GM18873 (cell line): ENCODE results near the gene FOXJ2.
"Not testable (repeated sequence)": the region's sequence is repeated elsewhere in the genome, so short reads cannot be mapped to it uniquely, and the experiment has no call there.

Source experiments
- ATAC-seq: cut with Tn5 transposase; IDR thresholded peaks from one replicate; pipeline ENCODE4 v1.9.1; 2021; ENCODE audit warnings: mild to moderate bottlenecking, moderate library complexity, moderate number of reproducible peaks; ENCODE audit not compliant: unreplicated experiment, low FRiP score

The FOXJ2 gene

DNA sequence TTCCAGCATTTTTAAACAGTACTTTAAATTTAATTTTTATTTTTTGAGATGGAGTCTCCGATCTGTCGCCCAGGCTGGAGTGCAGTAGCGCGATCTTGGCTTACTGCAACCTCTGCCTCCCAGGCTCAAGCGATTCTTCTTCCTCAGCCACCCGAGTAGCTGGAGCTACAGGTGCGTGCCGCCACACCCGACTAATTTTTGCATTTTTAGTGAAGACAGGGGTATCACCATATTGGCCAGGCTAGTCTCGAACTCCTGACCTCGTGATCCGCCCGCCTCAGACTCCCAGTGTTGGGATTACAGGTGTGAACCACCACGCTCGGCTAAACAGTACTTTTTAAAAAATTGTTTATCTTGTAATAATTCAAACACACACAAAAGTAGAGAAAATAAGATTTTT lies 4.2 kb upstream of the FOXJ2 start:
- no peak for ATAC-seq

DNA sequence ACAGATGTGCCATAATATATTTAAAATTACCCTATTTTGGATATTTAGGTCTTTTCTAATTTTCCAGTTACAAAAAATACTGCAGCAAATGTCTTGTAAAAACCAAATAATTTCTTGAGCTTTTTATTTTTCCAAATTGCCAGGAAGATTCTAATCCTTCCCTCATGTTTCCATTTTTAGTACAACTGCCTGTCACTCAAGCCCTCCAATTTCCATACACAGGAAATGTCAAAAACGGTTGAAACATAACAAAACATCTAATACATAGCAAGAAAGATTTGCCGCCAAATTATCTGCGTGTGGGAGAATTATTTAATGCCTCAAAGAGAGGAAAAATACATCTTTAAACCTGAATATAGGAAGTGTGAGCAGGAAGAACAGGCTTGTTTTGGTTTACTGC lies 2.3 kb upstream of the FOXJ2 start:
- no peak for ATAC-seq

DNA sequence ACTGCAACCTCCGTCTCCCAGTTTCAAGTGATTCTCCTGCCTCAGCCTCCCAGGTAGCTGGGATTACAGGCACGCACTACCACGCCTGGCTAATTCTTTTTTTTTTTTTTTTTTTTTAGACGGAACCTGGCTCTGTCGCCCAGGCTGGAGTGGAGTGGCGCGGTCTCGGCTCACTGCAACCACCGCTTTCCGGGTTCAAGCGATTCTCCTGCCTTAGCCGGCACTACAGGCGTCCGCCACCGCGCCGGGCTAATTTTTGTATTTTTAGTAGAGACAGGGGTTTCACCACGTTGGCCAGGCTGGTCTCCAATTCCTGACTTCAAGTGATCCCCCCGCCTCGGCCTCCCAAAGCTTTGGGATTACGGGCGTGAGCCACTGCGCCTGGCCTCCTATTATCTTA lies 1.5 kb upstream of the FOXJ2 start:
- ATAC-seq, result not testable (repeated sequence)

DNA sequence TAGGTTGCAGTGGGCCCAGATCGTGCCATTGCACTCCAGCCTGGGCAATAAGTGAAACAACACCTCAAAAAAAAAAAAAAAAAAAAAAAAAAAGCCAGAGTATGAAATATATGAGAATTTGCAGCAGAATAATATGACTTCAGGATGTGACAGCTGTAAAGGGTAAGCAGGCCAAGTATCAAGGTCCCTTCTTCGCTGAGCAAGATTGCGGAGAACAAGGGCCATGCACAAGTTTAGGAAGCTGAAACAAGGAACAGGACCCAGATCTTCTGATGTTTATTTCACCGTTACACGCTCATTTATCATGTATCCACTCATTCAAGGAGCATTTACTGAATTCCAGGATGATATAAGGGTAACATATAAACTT lies 659 bp upstream of the FOXJ2 start:
- ATAC-seq, result no peak

DNA sequence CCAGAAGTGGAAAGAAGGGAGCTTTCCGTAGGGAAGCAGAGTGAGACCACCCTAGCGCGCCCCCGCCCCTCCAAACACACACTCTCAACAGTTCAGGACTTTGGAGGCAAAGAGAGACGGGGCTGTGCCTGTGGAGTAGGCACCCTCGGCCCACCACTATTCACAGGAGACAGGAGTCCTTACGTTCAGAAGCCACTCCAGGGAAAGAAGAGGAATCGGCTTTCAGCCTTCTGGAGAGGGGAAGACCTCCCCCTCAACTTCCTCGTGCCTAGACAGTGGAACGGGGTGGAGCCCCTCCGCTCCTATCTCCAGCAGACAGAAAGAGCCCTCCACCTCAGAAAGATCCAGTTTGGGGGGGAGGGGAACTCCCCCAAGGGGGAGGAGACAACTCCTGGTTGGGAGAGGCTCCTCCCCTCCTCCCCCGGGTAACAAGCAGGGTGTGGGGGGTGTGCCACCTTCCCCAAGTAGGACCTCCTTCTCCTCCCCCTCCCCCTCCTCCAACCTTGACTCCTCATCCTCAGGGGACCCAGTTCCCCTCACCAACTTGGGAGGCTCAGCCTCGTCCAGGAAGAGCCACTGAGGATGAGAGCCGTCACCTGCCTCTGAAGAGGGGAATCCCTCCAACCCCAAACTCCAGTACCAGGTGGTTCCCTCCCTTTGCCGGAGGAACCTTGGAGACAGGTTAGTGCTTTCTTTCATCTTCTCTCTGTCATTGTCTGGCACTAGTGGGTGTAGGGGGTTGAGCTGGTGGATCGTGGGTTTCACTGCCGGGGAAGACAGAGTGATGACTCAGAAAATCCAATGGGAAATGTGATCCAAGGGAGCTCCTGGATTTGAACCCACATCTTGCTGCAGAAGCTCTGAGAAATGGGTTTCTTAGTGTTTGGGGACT lies 883 bp downstream of the FOXJ2 start:
- no peak for ATAC-seq

DNA sequence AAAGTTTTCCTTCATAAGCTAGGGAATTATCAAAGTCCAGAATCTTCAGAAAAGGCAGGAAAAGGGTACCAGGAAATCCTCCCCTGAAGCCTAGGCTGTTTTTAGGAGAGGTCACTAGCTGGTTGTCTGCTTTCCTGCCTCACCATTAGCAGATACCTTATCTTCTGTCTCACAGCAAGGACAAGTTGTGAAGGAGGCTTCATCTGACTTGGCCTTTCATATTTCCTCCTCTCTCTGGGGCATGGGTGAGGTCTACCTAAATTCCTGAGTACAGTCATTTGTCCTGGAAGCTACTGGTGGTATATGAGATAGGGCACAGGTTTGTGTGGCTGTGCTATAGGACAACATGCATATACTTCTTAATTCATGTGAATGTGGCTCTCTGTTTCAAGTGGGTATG lies 2.3 kb downstream of the FOXJ2 start:
- no peak for ATAC-seq

DNA sequence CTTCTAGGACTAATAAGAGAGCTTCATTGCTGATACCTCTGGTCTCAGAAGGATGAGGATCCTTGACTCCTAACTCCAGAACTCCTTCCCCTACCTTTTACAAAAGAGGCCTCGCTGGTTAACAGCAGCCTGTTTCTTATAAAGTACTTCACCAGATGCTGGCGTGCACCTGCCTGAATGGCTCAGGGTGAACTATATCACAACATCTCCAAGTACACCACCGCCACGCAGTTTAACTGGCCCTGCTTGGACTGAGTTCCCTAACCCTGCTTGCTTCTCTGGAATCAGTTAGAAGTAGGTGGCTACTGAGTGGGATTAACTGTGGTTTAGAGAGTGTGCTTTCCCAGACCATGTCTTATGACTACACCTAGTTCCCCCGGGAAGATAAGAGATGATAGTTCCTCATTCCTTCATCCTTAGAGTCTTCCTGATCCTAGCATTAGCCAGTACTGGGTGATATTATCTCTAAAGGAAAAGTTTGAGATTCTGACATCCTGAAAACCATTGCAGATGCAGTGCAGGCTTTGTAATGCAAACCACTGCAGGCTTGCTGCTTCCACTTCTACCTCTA lies 3.0 kb downstream of the FOXJ2 start:
- no peak for ATAC-seq

DNA sequence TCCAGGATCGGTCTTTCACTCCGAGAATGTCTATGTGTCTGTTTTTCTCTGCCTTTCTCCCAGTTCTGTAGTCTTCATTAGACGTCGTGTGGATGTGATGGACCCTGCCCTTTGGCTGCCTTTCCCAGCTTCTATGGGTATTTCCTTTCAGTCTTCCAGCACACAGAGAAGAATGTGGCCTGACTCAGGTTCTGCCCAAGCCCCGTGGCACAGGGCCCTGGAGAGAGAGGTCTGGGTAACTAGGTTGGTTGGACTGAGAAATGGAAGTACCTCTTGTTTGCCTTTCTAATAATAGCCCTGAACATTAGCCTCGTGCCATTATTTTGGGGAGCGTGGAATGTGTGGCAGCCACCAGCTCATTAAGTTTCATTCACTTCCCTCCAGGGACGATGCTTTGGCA lies 3.8 kb downstream of the FOXJ2 start:
- ATAC-seq, result no peak

DNA sequence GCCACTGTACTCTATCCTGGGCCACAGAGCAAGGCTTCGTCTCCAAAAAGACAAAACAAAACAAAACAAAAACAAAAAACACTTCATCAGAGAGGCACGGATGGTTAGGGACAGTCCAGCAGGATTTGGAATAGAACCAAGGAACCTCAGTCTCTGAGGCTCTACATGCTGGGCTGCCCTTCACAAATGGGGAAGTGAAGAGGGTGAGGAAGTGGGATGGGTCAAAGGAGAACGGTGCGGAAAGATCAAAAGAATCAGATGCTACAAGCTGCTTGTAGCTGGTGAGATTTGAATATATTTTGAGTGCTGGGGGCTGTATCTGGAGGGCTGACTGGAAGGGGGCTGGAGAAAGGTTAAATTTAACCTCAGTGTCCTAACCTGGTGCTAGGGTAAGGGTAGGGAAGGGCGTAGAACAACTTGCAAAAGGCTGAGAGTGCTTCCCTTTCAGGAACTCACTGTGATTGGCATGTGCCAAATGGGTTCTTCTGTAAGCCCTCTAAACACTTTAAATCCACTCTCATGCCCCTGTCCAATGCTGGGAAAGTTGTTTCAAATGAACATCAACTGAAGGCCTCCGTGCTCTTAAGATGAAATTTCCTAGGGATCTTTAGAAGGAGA lies 4.6 kb downstream of the FOXJ2 start:
- ATAC-seq, result no peak

DNA sequence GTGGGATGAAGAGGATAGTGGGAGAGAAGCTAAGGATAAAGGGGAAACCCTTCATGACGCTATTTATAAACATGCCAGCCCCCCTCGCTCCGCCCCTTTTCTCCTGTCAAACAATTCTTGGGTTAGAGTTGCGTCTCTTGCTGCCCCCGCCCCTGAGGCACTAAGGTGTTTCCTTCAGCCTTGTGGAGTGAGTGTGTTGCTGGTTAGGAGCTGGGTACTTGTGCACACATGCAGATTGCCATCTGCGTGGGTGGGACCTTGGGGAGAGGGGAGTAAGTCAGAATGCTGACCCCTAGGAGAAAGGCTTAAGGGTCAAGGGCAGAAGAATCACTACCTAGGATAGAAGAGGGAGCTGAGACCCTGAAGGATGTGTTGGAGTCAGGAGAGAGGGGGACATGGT lies 5.4 kb downstream of the FOXJ2 start:
- ATAC-seq, result no peak

DNA sequence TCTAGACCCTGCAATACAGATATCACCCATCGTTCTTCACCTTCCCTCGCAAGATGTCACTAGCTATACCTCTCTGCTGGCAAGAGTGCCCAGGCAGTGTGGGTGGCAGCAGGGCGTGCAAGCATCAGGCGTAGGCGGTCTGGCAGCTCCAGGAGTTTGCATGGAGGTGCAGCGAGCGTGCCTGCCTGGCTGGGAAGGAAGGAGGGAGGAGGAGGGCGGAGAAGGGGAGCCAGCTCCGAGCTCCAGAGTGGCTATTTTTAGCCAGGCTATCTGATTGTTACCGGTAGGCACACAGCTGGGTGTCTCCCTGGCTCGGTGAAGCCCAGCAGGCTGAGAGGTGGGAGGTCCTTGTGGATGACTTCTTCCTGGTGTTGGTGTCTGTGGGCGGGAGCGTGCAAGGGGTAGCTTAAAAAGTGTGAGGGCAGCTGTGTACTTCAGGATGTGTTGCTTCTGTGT lies 6.2 kb downstream of the FOXJ2 start:
- no peak for ATAC-seq

DNA sequence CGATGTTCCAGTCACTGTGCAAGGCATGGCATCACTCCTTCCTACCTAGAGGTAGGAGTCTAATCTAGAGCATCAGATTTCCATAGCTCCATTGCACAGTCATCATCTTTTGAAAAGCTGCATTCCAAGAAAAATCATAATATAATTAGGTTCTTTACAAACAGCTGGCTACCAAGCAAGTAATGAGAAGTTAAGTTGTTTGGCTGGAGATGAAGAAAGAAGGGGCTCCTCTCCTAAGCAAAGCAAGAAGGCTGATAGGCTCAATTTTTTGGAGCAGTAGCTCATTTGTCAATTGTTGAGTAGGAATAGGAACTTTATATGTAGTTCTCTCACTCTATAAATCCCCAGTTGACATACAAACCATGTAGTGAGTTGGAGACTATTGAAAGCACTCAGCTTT lies 8.3 kb downstream of the FOXJ2 start:
- ATAC-seq, result no peak

DNA sequence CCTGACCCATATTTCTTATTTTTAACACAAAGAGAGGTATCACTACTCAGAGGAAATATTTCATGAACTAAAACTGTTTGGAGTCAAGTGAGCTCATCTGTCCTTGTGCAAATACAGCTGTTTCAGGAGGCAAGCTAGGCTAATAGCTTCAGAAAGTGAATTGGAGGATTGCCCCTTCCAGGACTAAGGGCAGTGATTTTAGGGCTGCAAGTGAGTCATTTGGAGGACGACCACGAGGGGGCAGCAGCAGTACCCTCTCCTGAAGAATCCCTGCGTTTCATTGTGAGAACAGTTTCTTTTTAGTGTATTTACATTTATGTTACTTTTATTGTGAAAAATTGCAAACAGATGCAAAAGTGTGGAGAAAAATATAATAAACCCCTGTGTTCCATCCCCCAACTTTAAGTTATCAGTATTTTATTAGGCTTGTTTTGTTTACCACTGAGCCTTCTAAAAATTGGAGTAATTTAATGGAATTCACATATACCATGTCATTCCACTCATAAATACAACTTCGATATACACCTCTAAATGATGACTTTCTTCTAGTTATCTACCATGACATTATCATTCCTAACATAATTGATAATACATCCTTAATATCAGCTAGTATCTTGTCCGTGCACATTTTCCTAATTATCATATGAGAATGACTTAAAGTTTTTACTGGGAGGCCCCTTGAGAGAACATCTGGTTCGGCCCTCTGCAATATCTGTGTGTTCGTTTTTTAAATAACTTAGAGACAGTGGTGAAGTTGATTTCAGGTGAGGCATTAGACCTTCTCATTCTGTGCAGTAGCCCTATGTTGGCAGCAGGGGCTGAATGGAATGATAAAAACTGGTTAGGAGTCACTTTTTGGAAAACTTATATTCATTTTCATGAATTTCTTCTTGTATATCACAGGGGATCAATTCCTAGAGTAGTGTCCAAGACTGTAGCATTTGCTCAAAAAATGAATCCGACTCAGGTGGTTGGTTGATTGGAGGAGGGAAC lies 13.7 kb downstream of the FOXJ2 start:
- no peak for ATAC-seq

DNA sequence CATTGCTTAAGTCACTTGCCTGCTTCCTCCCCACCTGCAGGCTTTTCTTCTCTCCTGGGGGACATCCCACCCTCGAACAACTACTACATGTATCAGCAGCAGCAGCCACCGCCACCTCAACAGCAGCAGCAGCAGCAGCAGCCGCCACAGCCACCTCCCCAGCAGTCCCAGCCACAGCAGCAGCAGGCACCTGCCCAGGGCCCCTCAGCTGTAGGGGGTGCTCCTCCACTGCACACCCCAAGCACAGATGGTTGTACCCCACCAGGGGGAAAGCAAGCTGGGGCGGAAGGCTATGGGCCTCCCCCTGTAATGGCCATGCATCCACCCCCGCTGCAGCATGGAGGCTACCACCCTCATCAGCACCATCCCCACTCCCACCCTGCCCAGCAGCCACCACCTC lies 15.3 kb downstream of the FOXJ2 start:
- ATAC-seq, result no peak

DNA sequence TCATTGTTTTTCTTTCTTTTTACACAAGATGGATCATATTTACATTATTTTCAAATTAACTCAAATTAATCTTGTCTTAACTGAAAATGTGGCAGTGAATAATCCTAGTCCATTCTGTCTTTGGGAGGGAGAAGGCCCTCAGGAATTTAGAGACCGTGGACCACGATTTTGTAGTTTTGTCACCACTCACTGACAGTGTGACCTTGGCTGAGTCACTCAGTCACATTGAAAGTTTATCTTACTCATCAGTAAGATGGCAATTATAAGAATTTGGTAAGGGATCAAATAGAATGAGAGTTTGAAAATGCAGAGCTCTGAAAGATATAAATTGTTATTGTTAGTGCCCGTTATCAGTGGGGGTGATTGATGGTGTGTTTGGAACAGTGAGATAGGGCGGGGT lies 16.4 kb downstream of the FOXJ2 start:
- ATAC-seq, result no peak

DNA sequence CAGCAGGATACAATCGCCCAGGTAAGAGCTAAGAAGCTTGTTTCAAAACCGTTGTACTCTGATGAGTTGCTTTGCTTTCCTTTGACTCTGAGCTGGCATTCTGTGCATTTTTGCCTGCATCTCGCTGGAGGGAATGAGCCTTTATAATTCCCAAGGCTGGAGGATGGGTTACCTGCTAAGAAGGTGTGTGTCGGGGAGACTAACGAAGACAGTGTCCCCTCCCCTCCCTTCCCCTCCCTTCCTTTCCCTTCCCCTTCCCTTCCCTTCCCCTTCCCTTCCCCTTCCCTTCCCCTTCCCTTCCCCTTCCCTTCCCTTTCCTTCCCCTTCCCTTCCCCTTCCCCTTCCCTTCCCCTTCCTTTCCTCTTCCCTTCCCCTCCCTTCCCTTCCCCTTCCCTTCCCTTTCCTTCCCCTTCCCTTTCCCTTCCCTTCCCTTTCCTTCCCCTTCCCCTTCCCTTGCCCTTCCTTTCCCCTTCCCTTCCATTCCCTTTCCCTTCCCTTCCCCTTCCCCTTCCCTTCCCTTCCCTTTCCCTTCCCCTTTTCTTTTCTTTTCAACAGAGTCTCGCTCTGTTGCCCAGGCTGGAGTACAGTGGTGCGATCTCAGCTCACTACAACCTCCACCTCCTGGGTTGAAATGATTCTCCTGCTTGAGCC lies 18.2 kb downstream of the FOXJ2 start:
- ATAC-seq, result no peak

DNA sequence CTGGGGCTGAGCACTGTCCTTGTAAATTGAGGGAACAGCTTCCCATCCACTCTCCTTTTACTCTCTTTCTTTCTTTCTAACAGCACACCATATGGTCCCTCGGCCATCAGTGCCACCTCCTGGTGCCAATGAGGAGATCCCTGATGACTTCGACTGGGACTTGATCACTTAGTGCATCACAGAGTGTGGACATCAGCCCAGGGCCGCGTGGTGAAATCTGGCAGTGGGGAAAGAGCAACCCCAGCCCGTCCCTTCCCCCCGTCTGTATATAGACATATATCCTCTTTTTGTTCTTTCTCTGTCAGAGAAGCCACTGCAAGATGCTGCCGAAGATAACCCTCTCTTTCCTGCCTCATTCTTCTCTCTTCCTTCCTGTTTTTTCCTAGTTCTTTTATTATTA lies 20.2 kb downstream of the FOXJ2 start:
- no peak for ATAC-seq

DNA sequence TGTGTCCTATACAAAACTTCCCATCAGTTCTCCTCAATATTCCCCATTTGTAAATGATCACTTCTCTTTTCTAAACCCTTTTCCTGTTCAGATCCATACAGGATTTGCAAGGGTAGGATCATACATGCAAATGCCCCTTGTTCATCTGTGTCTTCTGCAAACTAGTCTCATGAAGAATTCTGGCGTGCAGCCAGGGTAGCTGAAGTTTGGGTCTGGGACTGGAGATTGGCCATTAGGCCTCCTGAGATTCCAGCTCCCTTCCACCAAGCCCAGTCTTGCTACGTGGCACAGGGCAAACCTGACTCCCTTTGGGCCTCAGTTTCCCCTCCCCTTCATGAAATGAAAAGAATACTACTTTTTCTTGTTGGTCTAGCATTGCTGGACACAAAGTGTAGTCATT lies 22.3 kb downstream of the FOXJ2 start:
- no peak for ATAC-seq

DNA sequence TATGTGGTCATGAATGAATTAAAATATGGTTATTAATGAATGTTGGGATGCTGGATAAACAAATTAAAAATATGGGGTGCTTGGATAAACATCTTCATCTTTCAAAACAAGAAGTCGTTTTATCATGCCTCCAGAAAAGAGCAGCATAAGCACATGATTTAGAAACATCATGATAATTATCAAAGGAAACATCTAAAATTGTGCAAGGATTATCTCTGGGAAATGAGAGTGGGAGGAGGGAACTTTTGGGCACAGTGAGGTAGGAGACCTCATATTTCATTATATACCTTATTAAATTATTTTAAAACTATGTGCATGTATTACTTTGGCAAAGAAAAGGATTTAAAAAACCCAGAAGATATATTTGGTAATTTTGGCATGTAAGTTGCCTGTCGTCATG lies 24.8 kb downstream of the FOXJ2 start:
- ATAC-seq, result no peak

DNA sequence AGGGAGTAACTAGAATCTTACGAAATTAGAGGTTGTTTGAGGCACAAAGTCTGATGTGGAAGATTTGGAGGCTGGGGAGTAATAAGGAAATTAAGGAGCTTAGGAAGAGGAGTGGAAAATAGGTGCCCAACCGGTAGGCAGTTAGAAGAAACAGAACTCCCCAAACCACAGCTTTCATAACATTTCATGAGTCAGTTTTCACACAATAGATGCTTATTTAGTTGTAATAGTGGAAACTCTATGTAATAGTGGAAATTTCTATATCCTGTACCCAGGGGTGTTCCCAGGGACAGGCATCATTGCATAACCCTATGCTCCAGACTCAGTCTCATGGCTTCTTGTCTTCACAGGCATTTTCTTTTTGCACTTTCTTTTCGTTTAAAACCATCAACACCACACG lies 25.3 kb downstream of the FOXJ2 start:
- ATAC-seq, result no peak
